HepG2 (cell line): Measurements from ENCODE around the gene NSL1.

Source experiments
- CTCF ChIP-seq: sonication (generic); formaldehyde crosslinking; IDR thresholded peaks from 2 replicates; pipeline ENCODE4 v1.5.0; 2020; ENCODE audit warnings: mild to moderate bottlenecking, missing genetic modification reagents, moderate library complexity
- EZH2 ChIP-seq: conservative IDR thresholded peaks from 2 replicates; pipeline ENCODE4 v1.6.1; 2012; ENCODE audit warnings: mild to moderate bottlenecking, low read depth, low read length, moderate library complexity
- FOXM1 ChIP-seq: sonication (generic); formaldehyde crosslinking; IDR thresholded peaks from 2 replicates; pipeline ENCODE4 v1.5.0; 2020; ENCODE audit warnings: missing genetic modification reagents
- HMG20B ChIP-seq: conservative IDR thresholded peaks from 2 replicates; pipeline ENCODE4 v1.6.1; 2016; ENCODE audit warnings: missing genetic modification reagents, missing compliant biosample characterization
- PHF21A ChIP-seq: sonication (generic); formaldehyde crosslinking; IDR thresholded peaks from 2 replicates; pipeline ENCODE4 v1.5.0; 2020; ENCODE audit warnings: mild to moderate bottlenecking, missing genetic modification reagents
- RBM39 ChIP-seq: fragments of 200-400 bp; formaldehyde crosslinking; IDR thresholded peaks from one replicate; pipeline ENCODE4 v1.6.1; 2018; ENCODE audit warnings: antibody characterized with exemption, mild to moderate bottlenecking, low read depth, low read length; ENCODE audit not compliant: poor library complexity, severe bottlenecking
- SIN3A ChIP-seq: IDR thresholded peaks from 2 replicates; pipeline ENCODE4 v1.6.1; 2011; ENCODE audit warnings: low read depth, mild to moderate bottlenecking, control low read depth, low read length, borderline replicate concordance
- SMAD3 ChIP-seq: sonication (generic); formaldehyde crosslinking; IDR thresholded peaks from 2 replicates; pipeline ENCODE4 v1.4.0; 2020; ENCODE audit warnings: missing genetic modification reagents
- SPEN ChIP-seq: sonication (generic); formaldehyde crosslinking; IDR thresholded peaks from 2 replicates; pipeline ENCODE4 v1.5.1; 2020; ENCODE audit warnings: low read depth, mild to moderate bottlenecking, missing genetic modification reagents
- ZNF263 ChIP-seq: sonication (generic); formaldehyde crosslinking; IDR thresholded peaks from 2 replicates; pipeline ENCODE4 v1.4.0; 2020; ENCODE audit warnings: missing genetic modification reagents
- ZNF749 ChIP-seq: sonication (generic); formaldehyde crosslinking; IDR thresholded peaks from 2 replicates; pipeline ENCODE4 v1.8.0; 2022; ENCODE audit warnings: mild to moderate bottlenecking, missing genetic modification reagents, moderate library complexity, borderline replicate concordance
- TF ChIP-seq, protein P1 (sequence below): IDR thresholded peaks from 2 replicates; pipeline ENCODE4 v1.6.1; 2016; ENCODE audit warnings: missing compliant biosample characterization, missing genetic modification reagents, borderline replicate concordance

- TF ChIP-seq SMAD3 (CRISPR knock-in tag) (no peak), RBM39 (no peak), ZNF749 (CRISPR knock-in tag) (no peak), PHF21A (CRISPR knock-in tag) (no peak; the same call in 1 of the 2 replicates), CTCF (no peak), FOXM1 (CRISPR knock-in tag) (no peak), SPEN (CRISPR knock-in tag) (no peak), SIN3A (no peak), EZH2 (no peak), ZNF263 (CRISPR knock-in tag) (no peak), HMG20B (CRISPR knock-in tag) (no peak)
- TF ChIP-seq, protein P1, sequence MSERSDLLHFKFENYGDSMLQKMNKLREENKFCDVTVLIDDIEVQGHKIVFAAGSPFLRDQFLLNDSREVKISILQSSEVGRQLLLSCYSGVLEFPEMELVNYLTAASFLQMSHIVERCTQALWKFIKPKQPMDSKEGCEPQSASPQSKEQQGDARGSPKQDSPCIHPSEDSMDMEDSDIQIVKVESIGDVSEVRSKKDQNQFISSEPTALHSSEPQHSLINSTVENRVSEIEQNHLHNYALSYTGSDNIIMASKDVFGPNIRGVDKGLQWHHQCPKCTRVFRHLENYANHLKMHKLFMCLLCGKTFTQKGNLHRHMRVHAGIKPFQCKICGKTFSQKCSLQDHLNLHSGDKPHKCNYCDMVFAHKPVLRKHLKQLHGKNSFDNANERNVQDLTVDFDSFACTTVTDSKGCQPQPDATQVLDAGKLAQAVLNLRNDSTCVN: no peak
These were observed 91.2 kb downstream of the NSL1 start for GRCh38 chr1:212700223-212700891.
